H1 (cell line): Measurements from ENCODE around the gene MTNR1A. TPM values are rescaled to one million over a fixed set of nuclear protein-coding genes. Genes with fewer than 3 reads are reported as not detected.

Experiments used
- CTCF ChIA-PET: fragments of 300-600 bp; sonication (Branson Sonifier 250); formaldehyde crosslinking; loops from one replicate; lab custom pipeline; 2021; ENCODE audit not compliant: partially characterized antibody; lab: Charles Lee
- POLR2A ChIA-PET: fragments of 300-600 bp; sonication (Branson Sonifier 250); formaldehyde crosslinking; loops from one replicate; lab custom pipeline; 2021; ENCODE audit warnings: inconsistent platforms; ENCODE audit not compliant: partially characterized antibody; lab: Charles Lee
- DNase-seq, 2 experiments: peaks; one replicate each; pipeline versions ENCODE4 v3.0.0 to v3.0.0-alpha.2; 2010 to 2022; ENCODE audit warnings: low spot score in 2 of 2, low read depth in 1 of 2, mixed read lengths in 1 of 2
- FAIRE-seq: peaks from 2 replicates; lab custom pipeline; 2011; peaks lifted over from hg19 to GRCh38; lab: Jason Lieb, UNC
- H2AFZ ChIP-seq: 2 replicates; pipeline ENCODE4 v1.8.1; 2012; ENCODE audit warnings: low read length, inconsistent platforms
- H2AK5ac ChIP-seq: 2 replicates; pipeline ENCODE4 v1.6.1; 2013; ENCODE audit warnings: low read depth, low read length
- H2BK120ac ChIP-seq: replicated peaks from 2 replicates; pipeline ENCODE3; 2013; ENCODE audit warnings: low read depth, low read length, inconsistent platforms
- H2BK12ac ChIP-seq: 2 replicates; pipeline ENCODE4 v1.6.1; 2013; ENCODE audit warnings: low read depth, low read length
- H2BK15ac ChIP-seq: 2 replicates; pipeline ENCODE4 v1.6.1; 2013; ENCODE audit warnings: low read length
- H2BK20ac ChIP-seq: 2 replicates; pipeline ENCODE4 v1.6.1; 2013; ENCODE audit warnings: low read length
- H2BK5ac ChIP-seq: 2 replicates; pipeline ENCODE4 v1.6.1; 2013; ENCODE audit warnings: low read depth, low read length
- H3K14ac ChIP-seq: 2 replicates; pipeline ENCODE4 v1.6.1; 2013; ENCODE audit warnings: inconsistent platforms; ENCODE audit not compliant: insufficient read length
- H3K18ac ChIP-seq: 2 replicates; pipeline ENCODE4 v1.6.1; 2013; ENCODE audit warnings: low read length; ENCODE audit errors: extremely low read depth
- H3K23ac ChIP-seq: 2 replicates; pipeline ENCODE4 v1.6.1; 2013; ENCODE audit warnings: inconsistent platforms; ENCODE audit not compliant: insufficient read length
- H3K23me2 ChIP-seq: 2 replicates; pipeline ENCODE4 v1.6.1; 2013; ENCODE audit warnings: low read depth, low read length
- H3K27ac ChIP-seq: 2 replicates; pipeline ENCODE4 v1.6.1; 2011; ENCODE audit warnings: low read depth, low read length, inconsistent platforms
- H3K27me3 ChIP-seq, 4 experiments: replicated peaks in 1 of 4; 1 replicate in 1 of 4; 2 replicates in 3 of 4; pipeline versions ENCODE4 v1.6.1 to v1.8.1; 2011 to 2013; ENCODE audit warnings: low read length in 3 of 4, mild to moderate bottlenecking in 3 of 4, inconsistent platforms in 2 of 4, mixed read lengths in 2 of 4, moderate library complexity in 1 of 4; ENCODE audit not compliant: control insufficient read depth in 3 of 4, insufficient read depth in 3 of 4; ENCODE audit errors: extremely low read depth in 1 of 4
- H3K36me3 ChIP-seq, 4 experiments: 2 replicates each; pipeline versions ENCODE4 v1.6.1 to v1.8.1; 2011 to 2013; ENCODE audit warnings: mild to moderate bottlenecking in 4 of 4, low read length in 3 of 4, moderate library complexity in 2 of 4, control low read depth in 1 of 4, inconsistent platforms in 1 of 4; ENCODE audit not compliant: insufficient read depth in 4 of 4, control insufficient read depth in 2 of 4
- H3K4ac ChIP-seq: replicated peaks from 2 replicates; pipeline ENCODE3; 2013; ENCODE audit warnings: low read length, low read depth, mixed read lengths, inconsistent platforms; ENCODE audit not compliant: insufficient read length
- H3K4me1 ChIP-seq, 4 experiments: replicated peaks in 1 of 4; 1 replicate in 1 of 4; 2 replicates in 3 of 4; pipeline versions ENCODE4 v1.6.1 to v1.8.1; 2011 to 2013; ENCODE audit warnings: low read length in 3 of 4, inconsistent platforms in 2 of 4, mixed read lengths in 1 of 4; ENCODE audit not compliant: insufficient read depth in 4 of 4, control insufficient read depth in 3 of 4
- H3K4me2 ChIP-seq, 2 experiments: 2 replicates each; pipeline versions ENCODE4 v1.6.1 to v1.8.1; 2011 to 2013; ENCODE audit warnings: low read depth in 2 of 2, low read length in 2 of 2, control low read depth in 1 of 2, inconsistent platforms in 1 of 2, mild to moderate bottlenecking in 1 of 2; ENCODE audit not compliant: insufficient read depth in 1 of 2
- H3K4me3 ChIP-seq, 4 experiments: fragments of 200-600, 300-600 bp in 1 of 4; sonication (generic), shearing (Covaris generic), sonication (Bioruptor Twin) in 1 of 4; 2 replicates each; pipeline versions ENCODE4 v1.5.1 to v1.8.1; 2011 to 2016; ENCODE audit warnings: low read length in 4 of 4, low read depth in 3 of 4, control low read depth in 2 of 4, inconsistent platforms in 2 of 4, mild to moderate bottlenecking in 2 of 4, mixed read lengths in 1 of 4, moderate library complexity in 1 of 4; ENCODE audit not compliant: insufficient read depth in 2 of 4; ENCODE audit errors: extremely low read depth in 1 of 4
- H3K56ac ChIP-seq: replicated peaks from 2 replicates; pipeline ENCODE3; 2013; ENCODE audit warnings: low read depth, mild to moderate bottlenecking, mixed read lengths, low read length, inconsistent platforms; ENCODE audit not compliant: insufficient read length
- H3K79me1 ChIP-seq: 2 replicates; pipeline ENCODE4 v1.6.1; 2013; ENCODE audit warnings: low read depth, low read length, control low read depth
- H3K79me2 ChIP-seq, 2 experiments: 2 replicates each; pipeline versions ENCODE4 v1.6.1 to v1.8.1; 2012 to 2013; ENCODE audit warnings: low read length in 2 of 2, mild to moderate bottlenecking in 2 of 2, inconsistent platforms in 1 of 2; ENCODE audit not compliant: insufficient read depth in 2 of 2, control insufficient read depth in 1 of 2
- H3K9ac ChIP-seq, 4 experiments: replicated peaks in 1 of 4; 1 replicate in 1 of 4; 2 replicates in 3 of 4; pipeline versions ENCODE4 v1.6.1 to v1.8.1; 2011 to 2013; ENCODE audit warnings: low read depth in 3 of 4, low read length in 3 of 4, control low read depth in 2 of 4, mild to moderate bottlenecking in 2 of 4, moderate library complexity in 2 of 4, inconsistent platforms in 1 of 4; ENCODE audit errors: extremely low read depth in 1 of 4
- H3K9me3 ChIP-seq, 2 experiments: 2 replicates each; pipeline versions ENCODE4 v1.6.1 to v1.8.1; 2012 to 2013; ENCODE audit warnings: mild to moderate bottlenecking in 2 of 2, moderate library complexity in 2 of 2, control low read depth in 1 of 2, inconsistent platforms in 1 of 2, low read depth in 1 of 2, low read length in 1 of 2, mixed read lengths in 1 of 2; ENCODE audit not compliant: insufficient read depth in 2 of 2
- H4K20me1 ChIP-seq, 2 experiments: replicated peaks in 1 of 2; 2 replicates each; pipeline versions ENCODE3 to v1.8.1; 2011 to 2013; ENCODE audit warnings: inconsistent platforms in 2 of 2, low read length in 2 of 2, mild to moderate bottlenecking in 1 of 2; ENCODE audit not compliant: insufficient read depth in 2 of 2, control insufficient read depth in 1 of 2
- H4K5ac ChIP-seq: 2 replicates; pipeline ENCODE4 v1.6.1; 2013; ENCODE audit warnings: low read length, low read depth, mixed read lengths, inconsistent platforms; ENCODE audit not compliant: insufficient read length
- H4K8ac ChIP-seq: 2 replicates; pipeline ENCODE4 v1.8.0; 2013; ENCODE audit warnings: mild to moderate bottlenecking, moderate library complexity, low read length, inconsistent platforms; ENCODE audit not compliant: insufficient read depth; ENCODE audit errors: extremely low read depth
- H4K91ac ChIP-seq: replicated peaks from 2 replicates; pipeline ENCODE3; 2013; ENCODE audit warnings: low read length, mixed read lengths, inconsistent platforms; ENCODE audit not compliant: insufficient read length
- CBX8 ChIP-seq: fragments of 300-800, 300-1000 bp; sonication (generic); IDR thresholded peaks from 2 replicates; pipeline ENCODE4 v1.7.1; 2016; ENCODE audit warnings: low read depth, low read length, borderline replicate concordance
- HDAC6 ChIP-seq: IDR thresholded peaks from one replicate; pipeline ENCODE4 v1.7.1; 2012; ENCODE audit warnings: low read depth, mild to moderate bottlenecking, inconsistent platforms, low read length, moderate library complexity
- PHF8 ChIP-seq: fragments of 200-600 bp; sonication (generic); conservative IDR thresholded peaks from 2 replicates; pipeline ENCODE4 v1.7.1; 2012; ENCODE audit warnings: low read depth, mild to moderate bottlenecking, inconsistent platforms, low read length, moderate library complexity
- POLR2AphosphoS5 ChIP-seq: IDR thresholded peaks from 2 replicates; pipeline ENCODE4 v1.6.1; 2011; ENCODE audit warnings: low read depth, low read length
- RFX5 ChIP-seq: IDR thresholded peaks from 2 replicates; pipeline ENCODE4 v1.6.1; 2011; ENCODE audit warnings: low read depth, low read length, improper control_type of control experiment, borderline replicate concordance
- SP1 ChIP-seq: IDR thresholded peaks from 2 replicates; pipeline ENCODE4 v1.6.1; 2011; ENCODE audit warnings: low read depth, low read length
- WGBS, 2 experiments: shearing (Covaris generic) in 1 of 2; methylation state at CpG; one replicate each; pipeline versions ENCODE4 v1.1.6 to v1.1.7; 2013 to 2015; ENCODE audit warnings: low lambda C conversion rate in 2 of 2, mixed read lengths in 2 of 2, inconsistent platforms in 1 of 2, low coverage in 1 of 2, missing lambda C conversion rate in 1 of 2; ENCODE audit not compliant: insufficient replicate concordance in 2 of 2, insufficient coverage in 1 of 2, insufficient read length in 1 of 2; ENCODE audit errors: extremely low coverage in 1 of 2, missing lambda C conversion rate in 1 of 2; 5-methylcytosine and 5-hydroxymethylcytosine counted together
- polyA plus RNA-seq, 7 experiments: library from polyadenylated mRNA; depleted of rRNA in 3 of 7; stranded (reverse) in 5 of 7; unstranded in 2 of 7; fragments of >200 nt in 5 of 7; fragments of 200-250 nt in 2 of 7; gene quantifications; 1 replicate in 5 of 7; 2 replicates in 1 of 7; 4 replicates in 1 of 7; pipeline versions ENCODE4 v1.2.1 to v1.2.3, GENCODE V29; 2011 to 2013; ENCODE audit warnings: missing spikeins in 2 of 7, mixed read lengths in 2 of 7
- total RNA-seq: library from RNA; stranded (reverse); fragmentation: NEBNext Ultra II Directional; extraction: Animal tissue kit (Norgen Biotek cat#: 25700); gene quantifications from 2 replicates; pipeline ENCODE4 v1.2.1, GENCODE V29; 2021

The MTNR1A gene
- total and polyA plus RNA-seq, 2 of the 8 experiments (the other 6 are each of a cell fraction or from before 2014, with no cell fraction given), result 0.45 to 1.0 TPM

DNA sequence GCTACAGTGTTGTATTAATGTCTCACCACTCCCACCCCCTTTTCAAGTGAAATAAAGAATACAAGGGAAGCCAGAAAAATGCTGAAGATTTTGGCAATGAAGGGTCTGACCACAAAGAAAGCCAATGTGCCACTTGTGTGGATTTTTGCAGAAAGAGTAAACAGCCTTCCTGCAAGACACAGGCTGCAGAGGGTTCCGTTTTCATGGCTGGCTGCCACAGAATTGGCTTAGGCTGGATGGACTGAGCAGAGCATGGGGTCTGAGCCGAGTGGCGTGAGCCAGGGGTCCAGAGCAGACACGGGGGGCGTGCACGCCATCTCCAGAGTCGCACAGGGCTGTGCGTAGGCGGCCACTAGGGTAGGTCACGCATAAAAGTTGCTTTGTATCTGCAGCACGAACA lies 69.2 kb downstream of the MTNR1A start:
- TF ChIP-seq CBX8 (no peak), SP1 (no peak), POLR2AphosphoS5 (no peak), RFX5 (no peak), HDAC6 (no peak), PHF8 (no peak)
- Histone ChIP-seq H3K27me3 (no peaks in the 10 kb centered on the region), H3K36me3 (no peaks in the 10 kb centered on the region), H3K9ac (no peak overlapping the region), H2BK12ac (peak overlapping the region; percentile 12; the same call in 1 of the 2 replicates), H3K4me3 (no peak overlapping the region), H3K23ac (no peak overlapping the region), H2BK120ac (no peak overlapping the region), H3K4me1 (peaks cover 0 to 11% (median 4%) of the 10 kb centered on the region in 4 experiments; a peak in 1 of 7 replicates), H3K79me2 (no peaks in the 10 kb centered on the region), H4K5ac (no peak overlapping the region), H2AFZ (peak overlapping the region; percentile 5; the same call in 1 of the 2 replicates), H2AK5ac (no peak overlapping the region), H3K9me3 (peaks cover 0 to 12% of the 10 kb centered on the region in 2 experiments; a peak in 3 of 4 replicates), H2BK20ac (no peak overlapping the region), H4K20me1 (no peaks in the 10 kb centered on the region), H3K4ac (no peak overlapping the region), H3K23me2 (no peaks in the 10 kb centered on the region; the same call in 1 of the 2 replicates), H3K18ac (no peak overlapping the region), H3K4me2 (peak overlapping the region; percentile 14 to 48; a peak in 1 of 4 replicates), H3K56ac (no peak overlapping the region), H2BK15ac (no peak overlapping the region), H3K79me1 (no peaks in the 10 kb centered on the region), H3K14ac (no peak overlapping the region), H2BK5ac (no peak overlapping the region), H4K91ac (no peak overlapping the region), H3K27ac (no peak overlapping the region), H4K8ac (no peak overlapping the region)
- ChIA-PET CTCF (no interaction called here), POLR2A (no interaction called here)
- FAIRE-seq, result no peak
- no peak for DNase-seq
- 87% methylated on average over 11 of the region's 11 CpGs; no CpG with 5 or more reads in 1 of the 2 experiments for WGBS, 2 experiments
